ENCODE data around the gene DDA1.

DDA1 gene

DNA sequence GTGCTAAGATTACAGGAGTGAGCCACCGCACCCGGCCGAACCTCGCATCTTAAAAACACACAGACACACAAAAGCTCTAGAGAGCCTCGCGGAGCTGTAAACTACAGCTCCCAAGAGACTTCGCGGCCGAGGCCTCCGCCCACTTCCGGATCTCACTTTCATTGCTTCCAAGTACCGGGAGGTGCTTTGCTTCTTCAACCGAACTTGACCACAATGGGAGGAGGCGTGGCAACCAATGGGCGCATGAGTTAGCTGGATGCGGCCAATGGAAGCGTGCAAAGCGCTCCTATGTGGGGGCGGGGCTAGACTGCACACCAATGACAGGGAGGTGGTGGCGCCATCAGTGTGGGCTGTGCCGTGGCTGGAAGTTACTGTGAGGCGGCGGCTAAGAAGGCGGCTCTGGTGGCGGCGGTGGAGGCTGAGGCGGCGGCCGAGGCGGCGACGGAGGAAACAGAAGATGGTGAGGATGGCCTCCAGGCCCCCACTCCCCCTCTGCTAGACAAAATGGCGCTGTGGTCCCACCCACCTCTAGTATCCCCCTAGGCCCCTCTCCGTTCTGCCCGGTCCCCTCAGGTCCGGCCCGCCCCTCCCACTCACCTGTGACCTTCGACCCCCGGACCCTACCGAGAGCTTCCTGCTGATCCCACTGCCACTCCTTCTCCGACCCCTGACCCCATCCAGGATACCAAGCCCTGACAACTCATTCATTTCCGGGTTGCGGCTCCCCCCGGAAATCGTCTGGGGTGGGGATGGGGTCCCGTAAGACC, at the start of gene DDA1:
DDA1 (plus strand) TSS at position 366 of the 767 bp plus-strand sequence; CDS start at position 458, 92 bp downstream.
- TF ChIP-seq, protein P1, sequence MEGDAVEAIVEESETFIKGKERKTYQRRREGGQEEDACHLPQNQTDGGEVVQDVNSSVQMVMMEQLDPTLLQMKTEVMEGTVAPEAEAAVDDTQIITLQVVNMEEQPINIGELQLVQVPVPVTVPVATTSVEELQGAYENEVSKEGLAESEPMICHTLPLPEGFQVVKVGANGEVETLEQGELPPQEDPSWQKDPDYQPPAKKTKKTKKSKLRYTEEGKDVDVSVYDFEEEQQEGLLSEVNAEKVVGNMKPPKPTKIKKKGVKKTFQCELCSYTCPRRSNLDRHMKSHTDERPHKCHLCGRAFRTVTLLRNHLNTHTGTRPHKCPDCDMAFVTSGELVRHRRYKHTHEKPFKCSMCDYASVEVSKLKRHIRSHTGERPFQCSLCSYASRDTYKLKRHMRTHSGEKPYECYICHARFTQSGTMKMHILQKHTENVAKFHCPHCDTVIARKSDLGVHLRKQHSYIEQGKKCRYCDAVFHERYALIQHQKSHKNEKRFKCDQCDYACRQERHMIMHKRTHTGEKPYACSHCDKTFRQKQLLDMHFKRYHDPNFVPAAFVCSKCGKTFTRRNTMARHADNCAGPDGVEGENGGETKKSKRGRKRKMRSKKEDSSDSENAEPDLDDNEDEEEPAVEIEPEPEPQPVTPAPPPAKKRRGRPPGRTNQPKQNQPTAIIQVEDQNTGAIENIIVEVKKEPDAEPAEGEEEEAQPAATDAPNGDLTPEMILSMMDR (conservative IDR thresholded peaks at IDR 0.05; ENCODE audit: low read depth, low read length): no peak
- peak; percentile 100 for DNase-seq (ENCODE audit: low read depth)
- H3K4me3 ChIP-seq (ENCODE audit: low read depth, low read length): peak within 1 kb of the TSS; percentile 73

DNA sequence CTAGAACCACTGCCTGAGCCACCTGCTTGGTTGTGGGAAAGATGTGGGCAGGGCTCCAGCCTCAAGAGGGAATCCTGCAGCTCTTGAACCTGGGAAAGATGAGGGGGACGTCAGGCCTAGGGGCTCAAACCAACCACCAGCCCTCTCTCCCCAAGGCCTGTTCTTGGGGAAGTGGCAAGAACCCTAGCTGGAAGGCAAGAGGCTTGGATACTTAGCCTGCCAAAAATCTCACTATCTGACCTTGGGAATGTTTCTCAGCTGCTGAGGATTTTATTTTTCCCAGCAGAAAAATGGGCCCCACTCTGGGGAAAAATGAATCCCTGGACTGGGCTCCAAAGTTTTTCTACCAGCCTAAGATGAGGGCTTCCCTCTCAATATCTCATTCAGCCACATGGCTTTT, 49.4 kb upstream of the DDA1 start:
- H3K4me3 ChIP-seq (ENCODE audit: low read depth, low read length): no peak overlapping the region
- DNase-seq (ENCODE audit: low read depth): no peak
- TF ChIP-seq, protein P1 (conservative IDR thresholded peaks at IDR 0.05; ENCODE audit: low read depth, low read length): no peak

DNA sequence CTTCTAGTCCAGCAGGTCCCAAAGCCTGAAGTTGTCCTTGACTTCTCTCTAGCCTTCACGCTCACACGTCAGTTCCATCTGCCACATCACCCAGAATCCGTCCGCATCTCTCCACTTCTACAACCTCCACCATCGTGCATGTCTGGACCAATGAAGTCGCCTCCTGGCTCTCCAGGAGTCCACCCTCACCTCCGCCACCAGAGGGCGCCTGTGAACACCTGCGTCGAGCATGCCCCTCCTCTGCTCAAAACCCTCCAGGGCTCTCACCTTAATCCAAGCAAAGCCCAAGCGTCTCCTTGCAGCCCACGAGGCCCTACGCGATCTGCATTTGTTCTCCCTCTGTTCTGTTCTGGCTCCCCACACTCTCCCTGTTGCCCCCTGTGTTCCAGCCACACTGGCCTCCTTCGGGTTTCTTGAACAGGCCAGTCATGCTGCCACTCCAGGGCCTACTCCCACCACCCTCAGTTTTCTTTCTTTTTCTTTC, 48.5 kb upstream of the DDA1 start:
- TF ChIP-seq, protein P1 (conservative IDR thresholded peaks at IDR 0.05; ENCODE audit: low read depth, low read length): peak; percentile 89
- H3K4me3 ChIP-seq (ENCODE audit: low read depth, low read length): no peak overlapping the region
- DNase-seq (ENCODE audit: low read depth): peak; percentile 78

DNA sequence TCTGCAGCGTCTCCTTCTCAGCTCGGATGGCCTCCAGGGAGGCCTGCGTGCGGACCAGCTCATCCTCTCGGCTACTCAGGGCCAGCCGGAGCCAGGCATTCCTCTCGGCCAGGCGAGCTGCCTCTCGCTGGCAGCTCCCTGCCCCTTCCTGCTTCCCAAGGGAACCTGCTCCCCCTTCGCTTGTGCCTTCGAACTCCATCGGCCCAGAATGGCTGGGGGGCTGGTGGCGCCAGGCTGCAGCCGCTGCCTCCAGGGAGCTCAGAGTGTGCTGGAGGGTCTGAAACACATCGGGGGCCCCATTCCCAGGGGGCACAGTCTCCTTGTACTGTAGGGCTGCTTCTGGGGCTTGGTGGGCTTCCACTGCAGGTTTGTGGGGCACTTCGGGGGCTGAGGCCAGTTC, 46.8 kb upstream of the DDA1 start:
- TF ChIP-seq, protein P1 (conservative IDR thresholded peaks at IDR 0.05; ENCODE audit: low read depth, low read length): no peak
- DNase-seq (ENCODE audit: low read depth): no peak

DNA sequence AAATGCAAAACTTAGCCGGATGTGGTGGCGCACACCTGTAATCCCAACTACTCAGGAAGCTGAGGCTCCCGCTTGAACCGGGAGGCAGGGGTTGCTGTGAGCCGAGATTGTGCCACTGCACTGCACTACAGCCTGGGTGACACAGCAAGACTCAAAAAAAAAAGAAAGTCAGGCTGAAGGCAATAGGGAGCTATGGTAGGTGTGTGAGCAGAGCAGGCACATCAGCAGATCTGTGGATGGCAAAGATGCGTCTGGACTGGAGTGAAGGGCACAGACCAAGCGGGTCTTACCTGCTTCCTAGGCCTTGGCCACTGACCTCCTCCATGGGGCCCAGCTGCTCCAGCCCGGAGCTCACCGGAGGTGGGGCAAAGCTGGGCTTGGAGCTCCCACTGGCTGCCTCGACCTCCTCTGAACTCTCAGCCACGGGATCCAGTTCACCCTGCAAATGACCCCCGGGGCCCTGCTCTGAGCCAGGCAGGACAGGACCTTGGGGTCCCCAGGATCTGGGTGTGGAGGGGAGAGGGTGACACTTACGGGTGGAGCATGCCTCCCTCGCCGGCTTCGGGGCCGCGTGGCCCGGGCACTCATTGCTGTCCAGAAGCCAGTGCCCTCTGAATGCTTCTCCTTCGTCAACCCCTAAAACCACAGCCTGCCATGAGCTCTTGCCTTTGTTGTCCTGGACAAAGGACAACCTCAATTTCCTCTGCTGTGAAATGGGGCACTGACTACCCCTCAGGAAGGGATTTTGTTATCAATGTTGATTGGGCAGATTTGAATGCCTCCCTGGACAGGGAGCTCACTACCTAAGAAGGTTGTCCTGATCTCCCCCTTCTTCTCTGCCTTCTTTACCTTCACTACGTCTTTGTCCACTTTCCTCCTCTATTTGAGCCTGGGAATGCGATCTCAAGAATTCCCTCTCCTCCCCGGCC, 45.4 kb upstream of the DDA1 start:
- DNase-seq (ENCODE audit: low read depth): no peak
- H3K4me3 ChIP-seq (ENCODE audit: low read depth, low read length): no peak overlapping the region
- TF ChIP-seq, protein P1 (conservative IDR thresholded peaks at IDR 0.05; ENCODE audit: low read depth, low read length): no peak

More for the DNA sequence above, 46.8 kb upstream of the DDA1 start:
- no peak overlapping the region for H3K4me3 ChIP-seq (ENCODE audit: low read depth, low read length)

DNA sequence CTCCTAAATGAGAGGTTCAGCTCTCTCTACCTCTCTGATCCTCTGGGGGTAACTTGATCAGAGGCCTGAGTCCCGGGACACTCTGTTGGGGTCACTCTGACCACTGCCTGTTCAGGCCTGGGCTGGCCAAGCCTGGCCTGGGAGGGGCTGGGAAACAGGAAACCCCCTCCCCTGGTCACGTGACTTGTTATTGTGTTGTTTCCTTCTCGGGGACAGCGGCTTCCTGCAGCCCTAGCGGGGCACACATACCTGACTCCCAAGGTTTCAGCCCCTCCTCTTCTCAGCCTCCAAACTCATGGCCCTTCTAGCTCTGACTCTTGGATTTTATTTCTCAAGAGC, 44.8 kb upstream of the DDA1 start, which contains the start of gene USHBP1:
USHBP1 (minus strand) TSS at position 105 of the 339 bp plus-strand sequence. CDS start 446 bp downstream, outside the sequence.
- H3K4me3 ChIP-seq (ENCODE audit: low read depth, low read length): no peak within 1 kb of the TSS
- no peak for DNase-seq (ENCODE audit: low read depth)
- TF ChIP-seq, protein P1 (conservative IDR thresholded peaks at IDR 0.05; ENCODE audit: low read depth, low read length): no peak

All from choroid plexus epithelial cell (primary cell).